HuH-7 (cell line): ENCODE data around the gene ZEB2.
"Not testable (repeated sequence)": the region's sequence is repeated elsewhere in the genome, so short reads cannot be mapped to it uniquely, and the experiment has no call there.

ENCODE experiments used
- DNase-seq: peaks from one replicate; pipeline ENCODE4 v3.0.0; 2011; ENCODE audit warnings: low spot score

ZEB2 gene

DNA sequence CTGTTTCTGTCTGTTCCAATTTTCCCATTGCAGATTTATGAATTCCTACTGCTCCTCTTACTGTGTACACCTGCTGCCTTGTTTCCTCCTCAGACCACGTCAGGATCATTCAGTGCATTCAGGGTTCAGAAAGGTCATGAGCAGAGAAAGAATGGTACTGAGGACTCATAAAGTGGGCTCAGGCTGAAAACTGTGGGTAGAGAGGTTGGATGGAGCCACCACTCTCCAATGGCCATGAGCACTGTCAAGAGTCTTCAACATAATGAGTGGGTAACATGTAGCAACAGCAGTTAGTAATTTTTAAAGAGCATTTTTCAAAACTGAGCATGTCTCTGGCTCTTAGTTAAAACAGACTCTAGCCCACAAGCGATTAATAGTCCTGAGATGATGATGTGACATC is 138.2 kb downstream of the ZEB2 start:
- DNase-seq = no peak

DNA sequence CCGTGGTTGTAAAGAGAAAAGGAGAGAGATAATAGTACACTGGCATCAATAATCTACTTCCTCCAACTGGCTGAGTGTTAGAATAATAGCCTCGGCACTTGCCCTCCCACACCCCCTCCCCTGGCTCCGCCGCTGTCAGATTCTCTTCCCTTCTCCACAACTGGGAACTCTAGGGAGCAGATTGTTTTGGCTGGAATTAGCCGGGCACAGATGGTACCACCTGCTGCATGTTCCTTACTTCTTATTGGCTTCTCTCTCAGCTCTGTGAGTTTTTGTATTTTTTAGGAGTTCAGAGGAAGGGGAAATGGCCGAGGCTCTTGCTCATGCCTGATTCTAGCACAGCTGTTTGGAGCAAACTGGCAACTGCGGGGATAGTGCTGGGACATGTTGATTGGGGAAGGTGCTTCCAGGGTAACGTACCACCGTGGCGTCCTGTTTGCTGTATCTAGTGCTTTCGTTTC is 140.0 kb downstream of the ZEB2 start:
- no peak for DNase-seq

DNA sequence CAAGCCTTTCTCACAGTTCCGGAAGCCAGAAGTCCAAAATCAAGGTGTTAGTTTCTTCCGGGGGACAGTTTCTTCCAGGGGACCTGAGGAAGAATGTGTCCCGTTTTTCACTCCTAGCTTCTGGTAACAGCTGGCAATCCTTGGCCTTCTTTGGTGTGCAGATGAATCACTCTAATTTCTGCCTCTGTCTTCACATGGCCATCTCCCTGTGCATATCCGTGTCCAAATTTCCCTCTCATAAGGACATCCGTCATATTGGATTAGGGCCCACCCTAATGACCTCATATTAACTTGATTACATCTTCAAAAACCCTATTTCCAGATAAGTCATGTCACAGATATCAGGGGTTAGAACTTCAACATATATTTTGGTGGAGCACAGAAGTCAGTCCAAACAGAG is 141.4 kb downstream of the ZEB2 start:
- DNase-seq = no peak

DNA sequence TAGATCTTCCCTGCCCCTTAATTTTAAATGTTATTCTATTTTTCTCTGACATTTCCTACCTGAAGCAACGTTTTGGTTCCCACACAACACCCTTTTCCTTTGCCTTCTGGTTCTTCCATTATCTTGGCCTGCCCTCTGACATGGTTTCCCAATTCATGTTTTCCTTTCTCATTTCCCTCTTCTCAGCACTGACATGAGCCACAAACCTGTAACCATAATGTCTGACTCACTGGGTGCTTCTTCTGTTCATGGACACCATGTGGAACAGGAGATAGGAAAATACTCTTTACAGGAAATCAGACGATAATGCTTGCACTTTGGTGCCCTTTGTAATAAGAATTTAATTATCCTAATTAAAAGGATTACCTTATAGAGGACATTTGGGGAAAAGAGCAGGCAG is 142.0 kb downstream of the ZEB2 start:
- DNase-seq = no peak

DNA sequence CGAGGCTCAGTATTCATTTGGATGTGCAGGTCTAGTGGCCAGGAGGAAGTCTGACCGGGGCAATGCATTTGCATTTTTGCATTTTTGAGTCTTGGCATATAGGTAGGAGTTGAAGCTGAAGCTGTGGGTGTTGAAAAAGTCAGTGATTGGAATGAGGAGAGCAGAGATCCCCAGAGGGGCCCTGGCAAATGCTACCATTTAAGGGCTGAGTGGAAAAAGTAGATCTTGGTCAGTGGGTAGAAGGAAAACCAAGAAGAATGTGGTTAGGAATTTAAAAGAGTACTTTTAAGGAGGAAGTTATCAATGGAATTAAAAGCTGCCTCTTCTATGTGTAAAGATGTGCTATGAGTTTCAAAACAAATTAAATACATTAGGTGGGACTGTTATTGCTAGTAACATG is 143.0 kb downstream of the ZEB2 start:
- no peak for DNase-seq

DNA sequence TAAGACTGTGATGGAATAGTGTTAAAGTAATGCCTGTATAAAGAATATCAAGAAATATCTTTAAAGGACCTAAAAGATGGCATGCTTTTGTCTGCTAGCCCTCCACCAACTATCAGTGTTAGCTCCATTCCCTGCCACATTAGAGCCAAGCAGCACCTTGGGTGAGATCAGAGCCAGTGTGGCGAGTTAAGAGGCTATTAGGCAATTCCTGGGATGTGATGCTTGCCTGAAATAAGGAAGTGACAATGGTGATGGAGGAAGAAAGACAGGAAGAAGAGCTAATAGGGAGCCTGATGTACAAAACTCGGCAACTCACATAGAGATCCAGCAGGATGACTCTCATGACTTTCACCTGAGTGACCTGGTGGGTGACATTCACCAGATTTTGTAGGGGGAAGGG is 143.5 kb downstream of the ZEB2 start:
- no peak for DNase-seq

DNA sequence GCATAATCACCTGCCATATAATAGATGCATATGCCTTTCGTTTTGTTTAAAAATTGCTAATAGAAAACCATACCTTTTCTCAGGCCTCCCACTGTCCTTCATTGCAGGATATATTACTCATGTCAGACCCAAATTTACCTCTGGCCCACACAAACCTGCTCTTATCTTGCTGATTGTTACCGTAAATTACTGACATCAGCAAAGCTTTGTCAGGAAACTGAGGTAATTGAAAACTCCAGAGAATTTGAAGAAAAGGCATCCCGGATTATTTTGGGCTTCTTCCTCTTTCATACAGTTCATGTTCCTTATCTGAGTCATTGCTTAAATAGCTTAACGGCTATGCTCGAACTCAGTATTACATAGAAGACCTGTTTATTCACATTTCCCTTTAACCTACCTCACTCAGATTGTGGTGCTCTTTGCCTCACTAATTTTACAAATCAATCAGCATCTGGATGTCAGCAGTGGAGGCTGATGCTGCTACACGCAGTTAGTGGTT is 145.7 kb downstream of the ZEB2 start:
- DNase-seq = no peak

DNA sequence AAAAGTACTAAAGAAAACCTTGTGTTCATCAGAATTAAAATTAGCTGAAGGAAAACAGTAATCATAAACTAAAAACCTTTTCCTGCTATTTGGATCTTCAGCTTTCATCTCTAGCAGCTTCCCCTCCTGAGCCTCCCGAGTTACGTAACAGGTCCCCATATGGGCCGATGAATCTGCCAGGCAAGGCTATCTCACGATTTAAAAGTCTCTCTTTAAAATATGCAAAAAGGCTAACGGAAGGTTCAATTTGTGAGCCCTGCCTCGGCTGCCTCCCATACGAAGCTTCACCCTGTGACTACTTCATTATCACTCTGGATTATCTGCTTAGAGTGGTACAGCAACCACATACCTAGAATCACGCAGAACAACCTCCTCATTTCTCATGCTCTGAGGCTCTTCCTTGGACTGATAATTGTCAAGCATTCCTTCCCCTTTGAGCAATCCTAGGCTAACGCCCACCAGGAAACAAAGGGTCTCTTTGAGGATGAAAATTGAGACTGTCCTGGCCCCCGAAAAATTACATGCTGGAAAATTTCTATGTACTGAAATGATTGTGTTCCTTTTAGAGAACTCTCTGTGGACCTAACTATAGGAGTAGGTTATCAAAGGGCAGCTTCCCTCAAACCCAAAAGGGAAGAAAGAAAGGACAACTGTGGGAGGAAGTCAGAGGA is 147.4 kb downstream of the ZEB2 start:
- DNase-seq = no peak

DNA sequence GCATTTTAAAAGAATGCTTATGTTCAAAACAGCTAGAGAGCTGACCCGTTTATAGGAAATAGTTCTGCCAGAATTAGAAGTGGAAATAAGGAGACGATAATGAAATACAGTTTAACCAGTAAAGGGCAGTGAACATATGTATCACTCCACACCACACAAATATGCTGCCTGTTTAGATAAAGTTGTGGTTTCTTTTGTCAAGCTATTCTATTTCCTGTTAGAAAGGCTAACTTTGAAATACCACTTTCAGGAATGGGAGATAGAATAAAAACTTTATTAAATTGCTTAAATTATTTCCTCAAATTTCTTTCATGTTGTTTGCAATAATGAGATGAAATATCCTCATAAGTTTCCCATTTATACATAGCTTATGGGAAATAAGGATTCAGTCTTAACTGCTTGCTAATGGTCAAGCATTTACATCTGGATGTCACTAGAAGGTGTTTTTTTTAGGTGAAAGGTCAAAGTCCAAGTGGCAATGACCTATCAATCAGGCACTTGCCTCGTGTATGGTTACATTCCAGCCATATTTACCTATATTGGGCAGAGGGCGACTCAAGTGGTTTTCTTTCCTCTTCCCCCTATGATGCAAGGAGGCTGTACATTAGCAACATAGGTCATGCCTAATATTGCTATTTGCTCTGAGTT is 148.9 kb downstream of the ZEB2 start:
- DNase-seq = no peak

DNA sequence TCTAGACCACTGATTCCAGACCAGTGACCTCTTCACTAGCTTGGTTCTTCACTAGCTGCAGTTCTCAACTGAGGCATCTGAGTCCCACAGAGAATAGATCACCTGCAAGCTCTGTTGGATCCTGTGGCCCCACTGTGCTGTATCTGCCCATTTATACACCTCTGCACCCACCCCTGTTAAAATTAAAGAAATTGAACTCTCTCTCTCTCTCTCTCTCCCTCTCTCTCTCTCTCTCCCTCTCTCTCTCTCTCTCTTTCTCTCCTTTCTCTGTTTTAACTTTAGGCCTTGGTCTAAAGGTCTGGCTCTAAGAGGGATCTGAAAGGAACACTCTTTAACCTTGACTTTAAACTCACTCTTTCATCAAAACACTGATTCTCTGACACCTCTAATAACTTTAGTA is 150.5 kb downstream of the ZEB2 start:
- DNase-seq = no peak

DNA sequence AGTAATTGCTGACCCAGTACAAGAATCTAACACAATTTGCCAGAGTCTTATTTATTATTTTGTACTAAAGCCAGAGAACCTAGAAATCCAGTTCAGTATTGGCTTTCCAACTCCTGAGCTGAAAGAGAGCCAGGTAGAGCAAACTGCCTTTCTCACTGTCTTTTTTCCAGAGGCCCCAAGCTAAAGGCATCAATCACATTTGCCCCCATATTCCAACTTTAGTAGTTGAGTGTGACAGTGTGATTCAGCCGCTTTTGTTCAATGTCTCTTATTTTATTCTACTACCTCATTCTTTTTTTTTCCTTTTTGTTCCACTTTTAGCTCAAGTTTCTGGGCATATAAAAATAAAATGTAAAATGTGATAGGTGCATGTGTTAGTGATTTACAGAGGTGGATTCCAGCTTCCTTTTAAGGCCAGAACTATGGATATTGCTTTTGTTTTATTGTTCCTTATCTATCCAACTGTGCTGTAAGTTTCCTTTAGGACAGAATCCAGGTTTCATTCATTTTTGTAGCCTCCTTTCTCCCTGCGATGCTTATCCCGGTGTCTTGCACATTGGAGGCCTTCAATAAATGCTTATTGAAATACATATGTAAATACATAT is 153.0 kb downstream of the ZEB2 start:
- DNase-seq = no peak

DNA sequence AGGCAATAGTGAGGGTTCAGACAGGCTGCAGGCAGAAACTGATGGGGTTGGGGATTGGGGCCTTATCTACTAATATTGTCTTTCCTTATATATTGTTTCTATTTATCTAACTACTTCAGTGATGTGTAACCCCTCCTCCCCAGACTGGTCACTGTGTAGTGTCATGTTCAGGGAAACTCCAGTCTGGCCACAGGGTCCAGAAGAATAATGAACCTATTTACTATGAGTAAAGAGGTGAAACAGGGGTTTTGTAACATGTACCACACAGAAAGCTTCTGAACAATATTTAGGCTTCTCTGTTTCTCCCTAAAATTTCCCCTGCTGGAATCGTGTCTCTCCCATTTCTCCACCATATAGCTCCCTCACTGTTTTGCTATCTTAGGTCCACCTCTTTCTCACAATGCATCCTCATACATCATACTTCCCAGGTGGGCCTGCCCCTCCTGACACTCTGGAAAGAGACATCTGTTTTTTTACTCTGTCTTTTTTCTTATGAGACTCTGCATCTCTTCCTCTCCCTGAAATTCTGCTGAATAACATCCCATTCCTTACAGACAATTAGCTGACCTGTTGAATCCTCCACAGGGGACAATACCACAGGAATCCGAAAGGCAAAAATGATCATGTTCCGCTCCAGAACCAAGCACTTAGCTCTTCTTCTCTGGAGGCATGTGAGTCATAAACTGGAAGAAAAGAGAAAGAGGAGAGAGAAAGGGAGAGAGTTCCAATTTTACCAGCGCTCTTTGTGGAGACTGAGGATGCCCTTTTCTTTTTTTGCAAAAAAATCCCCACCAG is 154.8 kb downstream of the ZEB2 start:
- DNase-seq = no peak

DNA sequence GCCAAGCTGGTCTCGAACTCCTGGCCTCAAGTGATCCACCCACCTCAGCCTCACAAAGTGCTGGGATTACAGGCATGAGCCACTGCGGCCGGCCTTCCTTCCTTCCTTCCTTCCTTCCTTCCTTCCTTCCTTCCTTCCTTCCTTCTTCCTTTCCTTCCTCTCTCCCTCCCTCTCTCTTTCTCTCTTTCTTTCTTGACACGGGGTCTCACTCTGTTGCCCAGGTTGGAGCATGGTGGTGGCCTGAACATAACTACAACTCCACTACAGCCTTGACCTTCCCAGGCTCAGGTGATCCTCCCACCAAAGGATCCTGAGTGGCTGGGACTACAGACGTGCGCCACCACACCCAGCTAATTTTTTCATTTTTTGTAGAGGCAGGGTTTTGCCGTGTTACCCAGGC is 155.7 kb downstream of the ZEB2 start:
- not testable (repeated sequence) for DNase-seq

DNA sequence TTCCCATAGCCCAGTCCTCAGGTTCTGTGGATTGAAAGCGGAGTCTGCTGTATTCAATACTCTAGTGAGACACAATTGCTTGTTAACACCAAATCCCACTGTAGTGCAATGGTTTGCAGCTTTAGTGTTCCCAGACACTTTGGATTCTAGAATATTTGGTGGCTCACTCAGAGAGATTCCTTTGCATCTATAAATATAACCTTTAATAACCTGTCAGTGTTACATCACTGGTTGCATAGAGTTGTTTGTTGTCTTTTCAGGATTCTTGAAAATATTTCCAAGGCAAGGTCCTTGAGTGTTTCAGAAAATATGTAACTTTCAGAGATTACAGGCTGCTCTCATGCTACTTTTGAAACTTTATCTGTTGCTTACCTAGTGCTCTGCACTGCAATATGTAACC is 157.5 kb downstream of the ZEB2 start:
- DNase-seq = no peak

DNA sequence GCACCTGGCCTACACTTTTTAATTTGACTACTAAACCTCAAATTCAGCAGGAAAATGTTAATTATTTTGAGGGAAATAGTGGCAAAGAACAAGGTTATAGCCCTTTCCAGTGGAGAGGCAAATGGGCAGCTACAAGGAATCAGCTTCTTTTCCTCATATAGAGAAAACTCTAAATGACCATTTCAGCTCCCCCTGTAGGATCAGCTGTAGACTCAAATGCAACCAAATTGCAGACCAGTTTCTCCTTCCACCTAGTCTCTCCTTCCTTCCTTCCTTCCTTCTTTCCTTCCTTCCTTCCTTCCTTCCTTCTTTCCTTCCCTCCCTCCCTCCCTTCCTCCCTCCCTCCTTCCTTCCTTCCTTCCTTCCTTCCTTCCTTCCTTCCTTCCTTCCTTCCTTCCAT is 158.2 kb downstream of the ZEB2 start:
- no peak for DNase-seq

DNA sequence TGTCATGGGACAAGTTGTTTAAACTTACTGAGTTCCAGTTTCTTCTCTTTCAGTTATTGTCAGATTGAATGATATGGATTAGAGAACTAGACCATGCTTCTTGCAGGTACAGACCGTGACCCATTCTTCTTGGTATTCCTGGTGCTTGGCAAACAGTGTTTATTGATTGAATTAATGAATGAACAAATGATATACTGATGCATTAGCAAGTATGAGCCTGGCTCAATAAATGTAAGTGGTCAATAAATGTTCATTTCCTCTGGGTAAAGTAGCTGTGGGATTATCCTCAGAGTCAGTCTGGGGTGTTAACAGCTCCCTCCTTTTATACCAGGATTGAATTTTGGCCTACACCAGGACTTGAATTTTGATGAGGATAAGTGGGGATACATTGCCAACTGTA is 160.2 kb downstream of the ZEB2 start:
- no peak for DNase-seq

DNA sequence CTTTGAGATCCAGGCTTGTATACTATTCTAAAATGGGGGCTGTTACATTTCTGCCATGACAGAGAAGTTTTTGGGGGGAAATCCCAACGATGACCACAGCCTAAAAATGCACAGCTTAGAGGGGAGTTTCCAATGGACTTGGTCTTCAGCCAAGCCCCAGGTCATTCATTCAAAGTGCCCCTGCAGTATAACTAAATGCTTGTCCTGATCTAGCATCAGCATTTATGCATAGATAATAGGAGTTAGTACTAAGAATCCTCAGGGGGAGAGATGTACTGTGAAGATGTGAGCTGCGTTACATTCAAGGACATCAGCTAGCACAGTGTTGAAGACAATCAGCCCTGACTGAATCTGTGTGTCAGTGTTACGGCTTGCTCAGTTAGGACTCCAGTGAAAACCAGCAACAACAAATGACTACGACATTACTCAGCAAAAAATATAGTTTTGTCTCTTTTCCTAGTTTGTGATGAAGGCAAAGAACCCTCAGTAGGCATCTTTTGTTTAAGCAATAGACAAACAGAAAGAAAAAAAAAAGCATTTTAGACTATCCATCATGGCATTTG is 160.9 kb downstream of the ZEB2 start:
- no peak for DNase-seq

DNA sequence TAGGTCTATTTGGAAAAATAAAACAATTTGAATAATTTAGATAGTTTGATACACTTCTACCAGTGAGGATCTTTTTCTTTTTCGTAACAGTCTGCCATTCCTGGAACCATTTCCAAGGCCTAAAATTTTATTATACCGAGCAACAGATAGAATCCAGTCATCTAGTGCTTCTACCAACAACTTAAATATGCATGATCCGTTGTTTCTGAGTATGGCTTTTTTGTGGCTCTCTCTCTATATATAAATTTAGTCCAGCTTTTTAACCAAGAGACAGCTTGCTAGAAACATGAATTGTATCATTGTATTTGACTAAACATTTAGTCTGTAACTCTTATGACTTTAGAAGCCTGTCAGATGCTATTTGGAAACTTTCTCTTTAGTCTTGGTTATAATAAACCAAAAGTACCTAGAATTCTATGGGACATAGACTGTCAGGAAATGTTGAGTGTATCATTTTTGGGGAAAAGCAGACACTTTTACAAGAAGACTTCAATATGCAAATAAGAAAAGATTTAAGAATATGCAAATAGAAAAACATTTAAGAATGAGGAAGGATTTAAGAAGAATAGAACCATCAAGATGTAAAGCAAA is 161.4 kb downstream of the ZEB2 start:
- no peak for DNase-seq

DNA sequence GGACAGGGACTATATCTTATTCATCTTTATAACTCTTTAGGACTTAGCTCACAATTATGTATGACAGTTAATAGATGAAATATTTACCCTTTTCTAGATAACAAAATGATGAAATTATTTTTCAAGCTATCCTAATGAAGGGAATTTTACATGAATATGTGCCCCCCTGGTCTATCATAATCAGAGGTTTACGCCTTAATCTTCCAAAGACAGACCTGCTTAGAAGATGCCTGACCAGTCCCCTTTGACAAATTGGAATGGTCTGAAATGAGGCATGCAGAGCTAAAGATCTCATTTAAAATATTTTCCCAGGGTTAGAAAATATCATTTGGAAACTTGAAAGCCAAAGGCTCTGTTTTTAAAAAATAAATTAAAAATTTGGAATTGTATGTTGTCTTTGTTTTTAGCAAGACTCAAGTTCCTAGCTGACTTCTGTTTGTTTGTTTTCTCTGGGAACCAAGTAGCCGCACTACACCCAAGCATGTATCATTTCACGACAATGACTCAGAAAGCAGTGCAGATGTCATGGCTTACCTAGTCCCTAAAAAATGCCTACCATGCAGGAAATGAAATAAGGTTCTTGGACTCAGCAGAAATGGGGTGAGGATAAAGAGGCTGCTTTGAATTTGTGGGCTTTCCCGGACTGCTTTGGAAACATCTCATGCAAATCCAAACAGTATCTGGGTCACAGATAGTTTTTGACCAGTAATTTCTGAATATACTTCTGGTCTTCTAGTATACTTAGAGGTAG is 162.1 kb downstream of the ZEB2 start:
- no peak for DNase-seq

DNA sequence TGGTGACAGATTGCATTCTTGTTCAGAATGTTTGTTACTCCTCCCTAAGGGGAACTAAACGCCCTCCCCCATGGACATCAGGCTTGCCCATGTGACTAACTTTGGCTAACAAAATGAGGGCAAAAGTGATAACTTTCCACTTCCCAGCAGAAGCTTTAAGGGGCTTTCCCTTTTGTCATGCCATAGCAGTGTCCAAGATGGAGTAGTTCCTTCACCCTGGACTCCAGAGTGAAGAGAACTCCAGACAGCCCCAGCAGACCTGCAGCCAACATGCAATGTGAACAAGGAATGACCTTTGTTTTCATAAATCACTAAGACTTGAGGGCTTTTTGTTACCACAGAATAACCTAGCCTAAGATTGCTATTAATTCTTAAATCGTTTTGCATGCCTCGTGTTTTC is 163.5 kb downstream of the ZEB2 start:
- DNase-seq = no peak

DNA sequence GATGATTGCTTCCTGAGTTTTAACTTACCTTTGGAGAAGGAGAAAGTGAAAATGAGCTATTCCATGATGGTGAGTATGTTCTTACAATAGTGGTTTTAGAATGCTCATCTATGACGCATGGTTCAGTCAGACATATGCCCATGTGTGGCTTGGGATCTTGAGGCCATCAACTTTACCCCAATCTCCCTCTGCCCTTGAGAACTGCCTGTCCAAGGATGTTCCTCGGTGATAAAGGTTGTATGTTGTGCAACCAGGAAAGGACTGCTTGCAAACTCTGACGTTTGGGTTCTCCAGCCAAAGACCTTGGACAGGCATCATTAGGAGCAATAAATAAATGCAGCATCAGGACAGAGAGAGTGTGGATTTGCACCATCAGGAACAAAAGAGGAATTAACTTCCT is 165.0 kb downstream of the ZEB2 start:
- DNase-seq = no peak
